CD8-positive, alpha-beta memory T cell (primary cell): ENCODE results near the gene PIK3C3. TPM values are rescaled to one million over a fixed set of nuclear protein-coding genes. Genes with fewer than 3 reads are reported as not detected.

ENCODE experiments used
- CTCF ChIA-PET: fragments of 350-600 bp; sonication (Branson Sonifier 250); formaldehyde crosslinking; loops from one replicate; lab custom pipeline; 2021; ENCODE audit warnings: antibody characterized with exemption; lab: Charles Lee
- POLR2A ChIA-PET: fragments of 350-600 bp; sonication (Branson Sonifier 250); formaldehyde crosslinking; loops from one replicate; lab custom pipeline; 2021; ENCODE audit warnings: antibody characterized with exemption; lab: Charles Lee
- DNase-seq, 5 donors: peaks; one replicate each; pipeline versions ENCODE4 v3.0.0 to v3.0.0-alpha.2; 2020 to 2022; ENCODE audit warnings: mixed read lengths in 1 of 5
- H3K27ac ChIP-seq: one replicate; pipeline ENCODE4 v1.7.0; 2013; ENCODE audit warnings: low read depth, mild to moderate bottlenecking, low read length, moderate library complexity
- H3K27me3 ChIP-seq: 2 replicates; pipeline ENCODE4 v1.7.0; 2013; ENCODE audit warnings: low read length, mild to moderate bottlenecking; ENCODE audit not compliant: insufficient read depth, poor library complexity, severe bottlenecking
- H3K36me3 ChIP-seq: 2 replicates; pipeline ENCODE4 v1.7.0; 2013; ENCODE audit warnings: mild to moderate bottlenecking, low read length, moderate library complexity; ENCODE audit not compliant: insufficient read depth
- H3K4me1 ChIP-seq: 2 replicates; pipeline ENCODE4 v1.7.0; 2013; ENCODE audit warnings: mild to moderate bottlenecking, low read length, moderate library complexity; ENCODE audit not compliant: insufficient read depth
- H3K4me3 ChIP-seq: 2 replicates; pipeline ENCODE4 v1.7.0; 2013; ENCODE audit warnings: mild to moderate bottlenecking, low read length
- H3K9me3 ChIP-seq: 2 replicates; pipeline ENCODE4 v1.7.0; 2013; ENCODE audit warnings: mild to moderate bottlenecking, low read length
- H3K27ac Mint-ChIP-seq, 8 donors: one replicate each; pipeline ENCODE4 v1.8.0; 2020 to 2021; ENCODE audit warnings: mixed read lengths in 8 of 8, mild to moderate bottlenecking in 6 of 8, inconsistent platforms in 3 of 8, moderate library complexity in 3 of 8
- H3K27me3 Mint-ChIP-seq, 2 donors: one replicate each; pipeline ENCODE4 v1.8.0; 2020 to 2021; ENCODE audit warnings: mixed read lengths in 2 of 2, mild to moderate bottlenecking in 1 of 2, moderate library complexity in 1 of 2
- H3K36me3 Mint-ChIP-seq, 3 donors: one replicate each; pipeline ENCODE4 v1.8.0; 2020 to 2021; ENCODE audit warnings: mixed read lengths in 3 of 3, inconsistent platforms in 1 of 3, mild to moderate bottlenecking in 1 of 3
- H3K4me1 Mint-ChIP-seq, 3 donors: one replicate each; pipeline ENCODE4 v1.8.0; 2020 to 2021; ENCODE audit warnings: mixed read lengths in 3 of 3, inconsistent platforms in 1 of 3, mild to moderate bottlenecking in 1 of 3
- H3K4me3 Mint-ChIP-seq, 7 donors: one replicate each; pipeline ENCODE4 v1.8.0; 2020 to 2021; ENCODE audit warnings: mixed read lengths in 7 of 7, mild to moderate bottlenecking in 6 of 7, moderate library complexity in 4 of 7, inconsistent platforms in 2 of 7
- H3K9me3 Mint-ChIP-seq, 5 donors: one replicate each; pipeline ENCODE4 v1.8.0; 2020 to 2022; ENCODE audit warnings: mixed read lengths in 5 of 5, mild to moderate bottlenecking in 3 of 5, moderate library complexity in 2 of 5, inconsistent platforms in 1 of 5
- polyA plus RNA-seq: library from polyadenylated mRNA; unstranded; fragments of 300-500 nt; fragmentation: Illumina TruSeq; gene quantifications from one replicate; pipeline ENCODE4 v1.2.3, GENCODE V29; 2021
- total RNA-seq, 2 experiments: library from RNA; stranded (reverse); gene quantifications; one replicate each; pipeline ENCODE4 v1.2.3, GENCODE V29; 2021

The PIK3C3 gene
- total and polyA plus RNA-seq, 3 experiments from 2014 or later: 39.8 to 50.7 (median 43.6) TPM

- Mint-ChIP-seq H3K4me3 (no peak overlapping the region), H3K27me3 (no peaks in the 10 kb centered on the region)
- H3K27me3 ChIP-seq: no peaks in the 10 kb centered on the region
These were observed 127.6 kb downstream of the PIK3C3 start for GRCh38 chr18:42082415-42083234.

GRCh38 chr18:42086288-42086687 lies 131.3 kb downstream of the PIK3C3 start:
- H3K9me3 Mint-ChIP-seq: no peaks in the 10 kb centered on the region
- H3K27ac ChIP-seq: no peak overlapping the region
- no peak overlapping the region for H3K4me3 ChIP-seq
- ChIA-PET POLR2A (no interaction called here), CTCF (no interaction called here)
- H3K4me3 Mint-ChIP-seq: no peak overlapping the region
- H3K4me1 ChIP-seq: no peaks in the 10 kb centered on the region
- H3K27me3 ChIP-seq: no peaks in the 10 kb centered on the region
- no peaks in the 10 kb centered on the region for H3K27me3 Mint-ChIP-seq
- peaks cover 0 to 2% (median 0%) of the 10 kb centered on the region in 3 donors for H3K4me1 Mint-ChIP-seq
- DNase-seq: no peak
- H3K36me3 Mint-ChIP-seq: peaks cover 19 to 31% (median 27%) of the 10 kb centered on the region in 3 donors
- H3K36me3 ChIP-seq: no peaks in the 10 kb centered on the region
- H3K9me3 ChIP-seq: no peaks in the 10 kb centered on the region
- no peak overlapping the region for H3K27ac Mint-ChIP-seq

More at GRCh38 chr18:42082415-42083234, 127.6 kb downstream of the PIK3C3 start:
- Mint-ChIP-seq H3K27ac (no peak overlapping the region), H3K4me1 (no peaks in the 10 kb centered on the region), H3K36me3 (peaks cover 31 to 59% (median 33%) of the 10 kb centered on the region in 3 donors), H3K9me3 (no peaks in the 10 kb centered on the region)
- Histone ChIP-seq H3K9me3 (no peaks in the 10 kb centered on the region), H3K36me3 (peaks cover 2% of the 10 kb centered on the region), H3K27ac (no peak overlapping the region), H3K4me3 (no peak overlapping the region), H3K4me1 (no peaks in the 10 kb centered on the region)
- ChIA-PET CTCF (no interaction called here), POLR2A (no interaction called here)
- DNase-seq: no peak

GRCh38 chr18:42087235-42087634 lies 132.2 kb downstream of the PIK3C3 start:
- Mint-ChIP-seq H3K27ac (no peak overlapping the region), H3K36me3 (peaks cover 18 to 27% (median 23%) of the 10 kb centered on the region in 3 donors), H3K4me1 (peaks cover 0 to 2% (median 0%) of the 10 kb centered on the region in 3 donors), H3K27me3 (no peaks in the 10 kb centered on the region), H3K9me3 (no peaks in the 10 kb centered on the region), H3K4me3 (no peak overlapping the region)
- Histone ChIP-seq H3K4me1 (no peaks in the 10 kb centered on the region), H3K27me3 (no peaks in the 10 kb centered on the region), H3K36me3 (no peaks in the 10 kb centered on the region), H3K4me3 (no peak overlapping the region), H3K9me3 (no peaks in the 10 kb centered on the region), H3K27ac (no peak overlapping the region)
- DNase-seq: no peak
- CTCF ChIA-PET: interaction anchor here (1.0 kb wide), 1 partner anchor 34 kb away, joined by 3 read pairs; no protein-coding TSS in a partner anchor
- POLR2A ChIA-PET: no interaction called here

- H3K27me3 Mint-ChIP-seq: no peaks in the 10 kb centered on the region
- H3K4me1 Mint-ChIP-seq: peaks cover 0 to 2% (median 0%) of the 10 kb centered on the region in 3 donors
- CTCF ChIA-PET: interaction anchor here (1.0 kb wide), 1 partner anchor 35 kb away, joined by 3 read pairs; no protein-coding TSS in a partner anchor
- POLR2A ChIA-PET: no interaction called here
- Histone ChIP-seq H3K4me1 (no peaks in the 10 kb centered on the region), H3K27ac (no peak overlapping the region), H3K27me3 (no peaks in the 10 kb centered on the region), H3K9me3 (no peaks in the 10 kb centered on the region), H3K36me3 (no peaks in the 10 kb centered on the region), H3K4me3 (no peak overlapping the region)
- no peak overlapping the region for H3K4me3 Mint-ChIP-seq
- H3K36me3 Mint-ChIP-seq: peaks cover 14 to 24% (median 17%) of the 10 kb centered on the region in 3 donors
- H3K9me3 Mint-ChIP-seq: no peaks in the 10 kb centered on the region
- no peak overlapping the region for H3K27ac Mint-ChIP-seq
- DNase-seq: no peak
These were observed 132.8 kb downstream of the PIK3C3 start for GRCh38 chr18:42087876-42088275.

- Mint-ChIP-seq H3K4me1 (peaks cover 0 to 2% (median 0%) of the 10 kb centered on the region in 3 donors), H3K9me3 (no peaks in the 10 kb centered on the region), H3K27me3 (no peaks in the 10 kb centered on the region), H3K36me3 (peaks cover 0 to 7% (median 4%) of the 10 kb centered on the region in 3 donors), H3K4me3 (no peak overlapping the region), H3K27ac (no peak overlapping the region)
- H3K4me1 ChIP-seq: no peaks in the 10 kb centered on the region
- no peak overlapping the region for H3K27ac ChIP-seq
- no peaks in the 10 kb centered on the region for H3K36me3 ChIP-seq
- DNase-seq: no peak
- H3K4me3 ChIP-seq: no peak overlapping the region
- ChIA-PET CTCF (no interaction called here), POLR2A (no interaction called here)
- no peaks in the 10 kb centered on the region for H3K9me3 ChIP-seq
- H3K27me3 ChIP-seq: no peaks in the 10 kb centered on the region
These were observed 137.8 kb downstream of the PIK3C3 start for GRCh38 chr18:42092848-42093247.

GRCh38 chr18:42094875-42095274 lies 139.8 kb downstream of the PIK3C3 start:
- Histone ChIP-seq H3K9me3 (no peaks in the 10 kb centered on the region), H3K36me3 (no peaks in the 10 kb centered on the region), H3K27me3 (no peaks in the 10 kb centered on the region), H3K27ac (no peak overlapping the region), H3K4me3 (no peak overlapping the region), H3K4me1 (no peaks in the 10 kb centered on the region)
- H3K27me3 Mint-ChIP-seq: no peaks in the 10 kb centered on the region
- POLR2A ChIA-PET: no interaction called here
- H3K4me3 Mint-ChIP-seq: no peak overlapping the region
- peaks cover 0 to 4% (median 0%) of the 10 kb centered on the region in 3 donors for H3K36me3 Mint-ChIP-seq
- CTCF ChIA-PET: interaction anchor here (0.9 kb wide), 1 partner anchor 19 kb away, joined by 3 read pairs; no protein-coding TSS in a partner anchor
- DNase-seq: no peak
- no peaks in the 10 kb centered on the region for H3K4me1 Mint-ChIP-seq
- peaks cover 0 to 1% (median 0%) of the 10 kb centered on the region in 5 donors for H3K9me3 Mint-ChIP-seq
- H3K27ac Mint-ChIP-seq: no peak overlapping the region

GRCh38 chr18:42095732-42096377 lies 140.8 kb downstream of the PIK3C3 start:
- peak overlapping the region in 1 of 8 donors; percentile 19 for H3K27ac Mint-ChIP-seq
- Histone ChIP-seq H3K4me3 (no peak overlapping the region), H3K4me1 (no peaks in the 10 kb centered on the region), H3K9me3 (no peaks in the 10 kb centered on the region), H3K27ac (no peak overlapping the region), H3K27me3 (no peaks in the 10 kb centered on the region), H3K36me3 (no peaks in the 10 kb centered on the region)
- peaks cover 0 to 4% (median 0%) of the 10 kb centered on the region in 3 donors for H3K36me3 Mint-ChIP-seq
- H3K4me1 Mint-ChIP-seq: no peaks in the 10 kb centered on the region
- no peak overlapping the region for H3K4me3 Mint-ChIP-seq
- ChIA-PET POLR2A (no interaction called here), CTCF (no interaction called here)
- H3K9me3 Mint-ChIP-seq: peaks cover 0 to 1% (median 0%) of the 10 kb centered on the region in 5 donors
- no peak for DNase-seq
- H3K27me3 Mint-ChIP-seq: no peaks in the 10 kb centered on the region

- no peaks in the 10 kb centered on the region for H3K9me3 ChIP-seq
- POLR2A ChIA-PET: no interaction called here
- CTCF ChIA-PET: interaction anchor here (1.0 to 2.4 kb wide), 2 partner anchors 14 to 17 kb away, joined by 3 to 10 read pairs; no protein-coding TSS in a partner anchor
These were observed 145.2 kb downstream of the PIK3C3 start for GRCh38 chr18:42100248-42100647.

More at GRCh38 chr18:42100248-42100647, 145.2 kb downstream of the PIK3C3 start:
- no peaks in the 10 kb centered on the region for H3K4me1 Mint-ChIP-seq
- no peak for DNase-seq
- H3K36me3 Mint-ChIP-seq: peaks cover 0 to under 1% (median 0%) of the 10 kb centered on the region in 3 donors
- Histone ChIP-seq H3K27ac (no peak overlapping the region), H3K36me3 (no peaks in the 10 kb centered on the region), H3K27me3 (no peaks in the 10 kb centered on the region), H3K4me3 (no peak overlapping the region), H3K4me1 (no peaks in the 10 kb centered on the region)
- no peak overlapping the region for H3K4me3 Mint-ChIP-seq
- H3K9me3 Mint-ChIP-seq: peaks cover 0 to 1% (median 0%) of the 10 kb centered on the region in 5 donors
- H3K27ac Mint-ChIP-seq: no peak overlapping the region
- peaks cover 0 to 2% of the 10 kb centered on the region in 2 donors for H3K27me3 Mint-ChIP-seq
